ENCODE measurements around the gene NEMF. TPM values are rescaled to one million over a fixed set of nuclear protein-coding genes. Genes with fewer than 3 reads are reported as not detected.
"Not testable (repeated sequence)": the region's sequence is repeated elsewhere in the genome, so short reads cannot be mapped to it uniquely, and the experiment has no call there.

The NEMF gene
- total RNA-seq, 1 donor: 63.9 TPM

DNA sequence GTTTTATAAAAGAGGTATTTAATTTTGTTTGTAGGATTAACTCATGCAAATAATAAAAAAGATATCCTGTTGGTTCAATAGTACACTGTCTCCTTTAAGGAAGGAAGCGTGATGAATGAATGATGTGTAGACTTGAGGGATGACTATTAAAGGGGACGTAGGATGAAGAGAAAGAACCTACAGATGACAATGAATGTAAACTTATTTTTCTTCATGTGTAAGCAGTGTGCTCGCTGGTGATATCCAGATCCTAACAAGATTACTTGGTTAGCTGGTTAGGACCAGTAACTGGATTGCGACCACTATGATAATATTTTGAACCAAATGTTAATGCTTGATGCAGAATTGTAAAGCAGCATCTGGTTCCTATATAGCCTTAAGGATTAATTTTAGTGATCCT lies 42.9 kb upstream of the NEMF start:
- TF ChIP-seq, protein P1, sequence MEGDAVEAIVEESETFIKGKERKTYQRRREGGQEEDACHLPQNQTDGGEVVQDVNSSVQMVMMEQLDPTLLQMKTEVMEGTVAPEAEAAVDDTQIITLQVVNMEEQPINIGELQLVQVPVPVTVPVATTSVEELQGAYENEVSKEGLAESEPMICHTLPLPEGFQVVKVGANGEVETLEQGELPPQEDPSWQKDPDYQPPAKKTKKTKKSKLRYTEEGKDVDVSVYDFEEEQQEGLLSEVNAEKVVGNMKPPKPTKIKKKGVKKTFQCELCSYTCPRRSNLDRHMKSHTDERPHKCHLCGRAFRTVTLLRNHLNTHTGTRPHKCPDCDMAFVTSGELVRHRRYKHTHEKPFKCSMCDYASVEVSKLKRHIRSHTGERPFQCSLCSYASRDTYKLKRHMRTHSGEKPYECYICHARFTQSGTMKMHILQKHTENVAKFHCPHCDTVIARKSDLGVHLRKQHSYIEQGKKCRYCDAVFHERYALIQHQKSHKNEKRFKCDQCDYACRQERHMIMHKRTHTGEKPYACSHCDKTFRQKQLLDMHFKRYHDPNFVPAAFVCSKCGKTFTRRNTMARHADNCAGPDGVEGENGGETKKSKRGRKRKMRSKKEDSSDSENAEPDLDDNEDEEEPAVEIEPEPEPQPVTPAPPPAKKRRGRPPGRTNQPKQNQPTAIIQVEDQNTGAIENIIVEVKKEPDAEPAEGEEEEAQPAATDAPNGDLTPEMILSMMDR (IDR thresholded peaks at IDR 0.05; ENCODE audit: insufficient read depth, low read length): no peak
- DNase-seq (ENCODE audit: low read depth): no peak
- peak overlapping the region; percentile 90 for H3K4me3 ChIP-seq (ENCODE audit: low read depth, low read length)

DNA sequence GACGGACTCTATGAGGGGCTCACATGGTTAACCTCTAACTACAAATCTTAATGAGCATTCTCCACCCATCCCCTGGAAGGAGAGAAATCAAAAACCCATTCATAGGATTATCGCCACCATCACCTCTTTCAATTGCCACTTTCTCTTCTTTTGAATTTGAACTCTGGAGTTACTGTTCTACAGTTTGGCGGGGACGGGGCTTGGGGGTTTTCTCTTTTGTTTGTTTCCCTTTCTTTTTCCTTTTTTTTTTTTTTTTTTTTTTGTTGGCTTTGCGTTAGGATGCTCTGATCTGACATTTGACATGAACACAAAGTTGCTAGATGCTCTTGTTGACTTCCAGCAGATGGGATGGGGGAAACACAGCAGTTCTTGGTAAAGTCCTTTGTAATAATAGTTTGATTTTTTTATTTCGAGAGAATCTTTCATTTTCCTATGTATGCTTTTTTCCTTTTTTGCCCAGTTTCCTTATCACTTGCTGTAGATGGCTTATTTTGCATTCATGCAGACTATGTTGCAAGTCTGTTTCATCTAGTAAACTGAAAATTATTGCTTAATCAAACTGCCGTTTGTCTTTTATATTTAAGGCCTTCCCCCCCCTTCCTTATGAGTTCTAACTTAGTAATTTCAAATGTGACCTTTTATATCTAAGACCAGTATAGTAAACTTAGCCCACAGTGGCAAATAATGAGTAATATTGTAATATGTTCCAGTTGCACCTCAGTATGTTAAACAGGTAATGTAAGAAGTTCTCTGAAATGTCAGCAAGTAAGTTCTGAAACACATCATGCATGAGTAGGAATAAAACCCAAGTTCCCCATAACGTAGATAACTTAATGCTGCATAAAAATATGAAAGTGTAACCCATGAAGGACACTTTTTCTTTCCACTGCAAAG lies 41.9 kb upstream of the NEMF start:
- not testable (repeated sequence) for DNase-seq (ENCODE audit: low read depth)
- H3K4me3 ChIP-seq (ENCODE audit: low read depth, low read length): peak overlapping the region; percentile 90

DNA sequence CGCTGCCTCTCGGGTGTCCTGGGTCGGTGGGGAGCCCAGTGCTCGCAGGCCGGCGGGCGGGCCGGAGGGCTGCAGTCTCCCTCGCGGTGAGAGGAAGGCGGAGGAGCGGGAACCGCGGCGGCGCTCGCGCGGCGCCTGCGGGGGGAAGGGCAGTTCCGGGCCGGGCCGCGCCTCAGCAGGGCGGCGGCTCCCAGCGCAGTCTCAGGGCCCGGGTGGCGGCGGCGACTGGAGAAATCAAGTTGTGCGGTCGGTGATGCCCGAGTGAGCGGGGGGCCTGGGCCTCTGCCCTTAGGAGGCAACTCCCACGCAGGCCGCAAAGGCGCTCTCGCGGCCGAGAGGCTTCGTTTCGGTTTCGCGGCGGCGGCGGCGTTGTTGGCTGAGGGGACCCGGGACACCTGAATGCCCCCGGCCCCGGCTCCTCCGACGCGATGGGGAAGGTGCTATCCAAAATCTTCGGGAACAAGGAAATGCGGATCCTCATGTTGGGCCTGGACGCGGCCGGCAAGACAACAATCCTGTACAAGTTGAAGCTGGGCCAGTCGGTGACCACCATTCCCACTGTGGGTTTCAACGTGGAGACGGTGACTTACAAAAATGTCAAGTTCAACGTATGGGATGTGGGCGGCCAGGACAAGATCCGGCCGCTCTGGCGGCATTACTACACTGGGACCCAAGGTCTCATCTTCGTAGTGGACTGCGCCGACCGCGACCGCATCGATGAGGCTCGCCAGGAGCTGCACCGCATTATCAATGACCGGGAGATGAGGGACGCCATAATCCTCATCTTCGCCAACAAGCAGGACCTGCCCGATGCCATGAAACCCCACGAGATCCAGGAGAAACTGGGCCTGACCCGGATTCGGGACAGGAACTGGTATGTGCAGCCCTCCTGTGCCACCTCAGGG lies 41.0 kb upstream of the NEMF start:
- peak overlapping the region; percentile 90 for H3K4me3 ChIP-seq (ENCODE audit: low read depth, low read length)
- DNase-seq (ENCODE audit: low read depth): no peak
- TF ChIP-seq, protein P1 (IDR thresholded peaks at IDR 0.05; ENCODE audit: insufficient read depth, low read length): no peak

DNA sequence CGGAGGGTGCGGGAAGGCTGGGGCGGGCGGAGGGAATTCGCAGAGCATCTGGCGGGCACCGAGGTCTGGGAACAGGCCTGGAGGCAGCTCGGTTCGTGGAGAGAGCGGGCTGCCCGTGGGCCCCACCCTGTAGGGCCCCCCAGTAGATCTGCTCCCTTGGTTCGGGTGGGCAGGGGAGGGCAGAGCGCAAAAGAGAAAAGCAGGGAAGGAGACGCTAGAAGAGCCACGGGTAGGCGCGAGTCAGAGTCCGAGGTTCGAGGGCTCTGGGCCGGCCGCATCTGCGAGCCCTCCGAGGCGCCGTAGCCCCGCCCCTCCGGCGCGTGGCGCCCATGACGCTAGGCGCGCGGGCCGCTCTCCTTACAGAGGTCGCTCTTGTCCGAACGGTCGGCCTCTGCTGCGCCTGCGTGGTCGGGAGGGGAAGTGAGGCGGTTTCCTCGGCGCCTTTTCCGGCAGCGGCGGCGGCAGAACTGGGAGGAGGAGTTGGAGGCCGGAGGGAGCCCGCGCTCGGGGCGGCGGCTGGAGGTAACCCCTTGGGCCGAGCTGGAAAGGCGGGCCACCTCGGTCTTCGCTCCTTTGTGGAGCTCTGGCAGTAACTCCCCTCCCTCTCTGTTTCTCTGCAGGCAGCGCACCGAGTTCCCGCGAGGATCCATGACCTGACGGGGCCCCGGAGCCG lies 40.2 kb upstream of the NEMF start, which contains the start of gene ARF6:
Gene ARF6 (plus strand): TSS at position 447 of the 673 bp plus-strand sequence. CDS start 655 bp downstream, outside the sequence.
- H3K4me3 ChIP-seq (ENCODE audit: low read depth, low read length): peak within 1 kb of the TSS; percentile 90
- TF ChIP-seq, protein P1 (IDR thresholded peaks at IDR 0.05; ENCODE audit: insufficient read depth, low read length): peak; percentile 19
- peak; percentile 96 for DNase-seq (ENCODE audit: low read depth)

DNA sequence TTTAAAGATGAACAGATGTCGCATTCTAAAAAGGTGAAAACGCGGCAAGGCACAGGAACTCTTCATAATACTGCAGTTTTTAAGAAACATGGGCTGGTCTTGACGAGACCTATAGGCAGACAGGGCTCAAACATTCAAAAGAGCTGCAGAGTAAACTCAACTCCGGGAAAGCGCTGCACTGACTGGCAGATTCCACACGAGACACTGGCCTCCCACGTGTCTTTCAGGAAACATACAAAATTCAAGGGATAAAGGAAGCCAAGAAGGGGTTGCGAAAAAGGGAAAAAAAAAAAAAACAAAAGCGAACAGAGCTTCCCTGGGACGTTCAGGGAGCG lies 39.7 kb upstream of the NEMF start:
- DNase-seq (ENCODE audit: low read depth): peak; percentile 91
- TF ChIP-seq, protein P1 (IDR thresholded peaks at IDR 0.05; ENCODE audit: insufficient read depth, low read length): no peak
- peak overlapping the region; percentile 76 for H3K4me3 ChIP-seq (ENCODE audit: low read depth, low read length)

DNA sequence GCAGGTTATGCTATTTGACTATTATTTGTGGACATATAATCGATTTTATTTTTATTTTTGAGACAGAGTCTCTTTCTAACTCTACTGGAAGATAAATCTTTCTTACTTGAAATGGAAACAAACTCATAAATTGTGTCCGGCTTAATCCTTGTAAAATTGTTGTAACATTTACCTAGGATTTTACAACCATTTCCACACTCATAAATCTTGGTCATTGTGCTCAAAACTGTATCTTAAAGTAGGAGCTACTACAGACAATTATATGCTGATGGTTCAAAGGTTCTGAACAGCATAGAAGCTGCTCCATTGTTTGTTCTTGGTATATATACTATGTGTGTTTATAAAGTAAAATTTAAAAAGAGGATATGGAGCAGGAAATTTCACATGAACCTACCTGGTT lies 35.7 kb upstream of the NEMF start:
- TF ChIP-seq, protein P1 (IDR thresholded peaks at IDR 0.05; ENCODE audit: insufficient read depth, low read length): no peak
- H3K4me3 ChIP-seq (ENCODE audit: low read depth, low read length): no peak overlapping the region

More for the DNA sequence above, 35.7 kb upstream of the NEMF start:
- no peak for DNase-seq (ENCODE audit: low read depth)
